ENCODE measurements around the gene C20orf96.

C20orf96 gene

GRCh38 chr20:312067-312466, 21.5 kb upstream of the C20orf96 start:
- DNase-seq, result no peak

GRCh38 chr20:311609-312008, 21.1 kb upstream of the C20orf96 start:
- DNase-seq, result no peak

- DNase-seq, result no peak
These were observed 20.1 kb upstream of the C20orf96 start for GRCh38 chr20:310645-311044.

GRCh38 chr20:309841-310644, 19.5 kb upstream of the C20orf96 start:
- DNase-seq, result peak; percentile 100

- DNase-seq, result peak; percentile 45
These were observed 18.8 kb upstream of the C20orf96 start for GRCh38 chr20:309306-309840.

GRCh38 chr20:308427-309038, 18.0 kb upstream of the C20orf96 start:
- no peak for DNase-seq

- no peak for DNase-seq
These were observed 15.2 kb upstream of the C20orf96 start for GRCh38 chr20:305745-306144.

- no peak for DNase-seq
These were observed 11.6 kb upstream of the C20orf96 start for GRCh38 chr20:301886-302848.

- DNase-seq, result no peak
These were observed 9.9 kb upstream of the C20orf96 start for GRCh38 chr20:300345-300990.

GRCh38 chr20:298776-299391, 8.3 kb upstream of the C20orf96 start:
- DNase-seq, result no peak

GRCh38 chr20:297925-298775, 7.6 kb upstream of the C20orf96 start:
- peak; percentile 67 for DNase-seq

- peak; percentile 97 for DNase-seq
These were observed 6.8 kb upstream of the C20orf96 start, which contains the start of gene ZCCHC3 for GRCh38 chr20:297098-297924. ZCCHC3 (plus strand) TSS chr20:297570; CDS start chr20:297587, 17 bp downstream.

GRCh38 chr20:295804-296203, 5.3 kb upstream of the C20orf96 start:
- no peak for DNase-seq

- DNase-seq, result no peak
These were observed 4.1 kb upstream of the C20orf96 start for GRCh38 chr20:294602-295001.

- DNase-seq, result no peak
These were observed 862 bp downstream of the C20orf96 start for GRCh38 chr20:289693-290083.

GRCh38 chr20:288956-289692, 1.4 kb downstream of the C20orf96 start:
- no peak for DNase-seq

- no peak for DNase-seq
These were observed 4.0 kb downstream of the C20orf96 start for GRCh38 chr20:286508-286907.

GRCh38 chr20:284172-284571, 6.4 kb downstream of the C20orf96 start:
- DNase-seq, result no peak
